GM21367 (cell line): Measurements from ENCODE around the gene PDK3.

Experiments used
- ATAC-seq: cut with Tn5 transposase; IDR thresholded peaks from one replicate; pipeline ENCODE4 v1.9.1; 2021; ENCODE audit not compliant: unreplicated experiment

The PDK3 gene

GRCh38 chrX:24547961-24548360 is 82.9 kb downstream of the PDK3 start:
- ATAC-seq, result no peak

GRCh38 chrX:24550166-24550565 is 85.1 kb downstream of the PDK3 start:
- no peak for ATAC-seq

GRCh38 chrX:24553011-24553410 is 87.9 kb downstream of the PDK3 start:
- no peak for ATAC-seq

- no peak for ATAC-seq
Observed at GRCh38 chrX:24561121-24561520, 96.0 kb downstream of the PDK3 start.

- ATAC-seq, result no peak
Observed at GRCh38 chrX:24563291-24564010, 98.4 kb downstream of the PDK3 start.

- no peak for ATAC-seq
Observed at GRCh38 chrX:24566240-24566639, 101.2 kb downstream of the PDK3 start.

GRCh38 chrX:24567169-24567568 is 102.1 kb downstream of the PDK3 start:
- ATAC-seq, result no peak

- ATAC-seq, result no peak
Observed at GRCh38 chrX:24574743-24575142, 109.7 kb downstream of the PDK3 start.

GRCh38 chrX:24575496-24575895 is 110.4 kb downstream of the PDK3 start:
- ATAC-seq, result no peak

GRCh38 chrX:24577091-24577490 is 112.0 kb downstream of the PDK3 start:
- no peak for ATAC-seq
